Mesenchymal stem cell (in vitro differentiated cells and primary cell): ENCODE results near the gene NPBWR2.

ENCODE experiments used
- DNase-seq: peaks from one replicate; pipeline ENCODE4 v3.0.0-alpha.2; 2013
- H2AFZ ChIP-seq: one replicate; pipeline ENCODE4 v1.6.1; 2013; ENCODE audit warnings: low read depth, mild to moderate bottlenecking, control low read depth, inconsistent platforms, low read length, moderate library complexity
- H2AK5ac ChIP-seq: 2 replicates; pipeline ENCODE4 v1.6.1; 2013; ENCODE audit warnings: low read length, moderate library complexity, mild to moderate bottlenecking, inconsistent platforms; ENCODE audit not compliant: severe bottlenecking
- H2BK120ac ChIP-seq: one replicate; pipeline ENCODE4 v1.6.1; 2013; ENCODE audit warnings: low read depth, mild to moderate bottlenecking, inconsistent platforms, low read length, moderate library complexity
- H2BK12ac ChIP-seq, 2 experiments: one replicate each; pipeline ENCODE4 v1.6.1; 2013; ENCODE audit warnings: inconsistent platforms in 2 of 2, low read length in 2 of 2, mild to moderate bottlenecking in 2 of 2, moderate library complexity in 2 of 2, control low read depth in 1 of 2
- H2BK15ac ChIP-seq: one replicate; pipeline ENCODE4 v1.6.1; 2013; ENCODE audit warnings: mild to moderate bottlenecking, low read depth, inconsistent platforms; ENCODE audit not compliant: poor library complexity, severe bottlenecking
- H2BK5ac ChIP-seq: 2 replicates; pipeline ENCODE4 v1.6.1; 2013; ENCODE audit warnings: low read depth, mild to moderate bottlenecking, low read length, control low read depth, inconsistent platforms; ENCODE audit not compliant: poor library complexity, severe bottlenecking
- H3K14ac ChIP-seq, 2 experiments: one replicate each; pipeline ENCODE4 v1.6.1; 2013; ENCODE audit warnings: inconsistent platforms in 2 of 2, low read length in 2 of 2, control low read depth in 1 of 2, mild to moderate bottlenecking in 1 of 2, moderate library complexity in 1 of 2
- H3K18ac ChIP-seq, 2 experiments: one replicate each; pipeline ENCODE4 v1.6.1; 2013; ENCODE audit warnings: inconsistent platforms in 2 of 2, low read length in 2 of 2, control low read depth in 1 of 2, low read depth in 1 of 2, mild to moderate bottlenecking in 1 of 2
- H3K23ac ChIP-seq, 2 experiments: one replicate each; pipeline ENCODE4 v1.6.1; 2013; ENCODE audit warnings: inconsistent platforms in 2 of 2, low read length in 2 of 2, mild to moderate bottlenecking in 2 of 2, moderate library complexity in 2 of 2, control low read depth in 1 of 2
- H3K27ac ChIP-seq: 2 replicates; pipeline ENCODE4 v1.5.1; 2013; ENCODE audit warnings: mild to moderate bottlenecking, moderate library complexity, low read length, control low read depth, inconsistent platforms; ENCODE audit not compliant: poor library complexity, severe bottlenecking
- H3K27me3 ChIP-seq, 2 experiments: 2 replicates each; pipeline versions ENCODE4 v1.6.1 to v1.7.0; 2013; ENCODE audit warnings: low read length in 2 of 2, mild to moderate bottlenecking in 2 of 2, moderate library complexity in 2 of 2, control low read depth in 1 of 2, inconsistent platforms in 1 of 2; ENCODE audit not compliant: control insufficient read depth in 1 of 2, insufficient read depth in 1 of 2
- H3K36me3 ChIP-seq, 2 experiments: 2 replicates each; pipeline versions ENCODE4 v1.6.1 to v1.7.0; 2013; ENCODE audit warnings: low read length in 2 of 2, control low read depth in 1 of 2, inconsistent platforms in 1 of 2, low read depth in 1 of 2, mild to moderate bottlenecking in 1 of 2; ENCODE audit not compliant: insufficient read depth in 2 of 2, control insufficient read depth in 1 of 2
- H3K4ac ChIP-seq, 2 experiments: one replicate each; pipeline ENCODE4 v1.6.1; 2013; ENCODE audit warnings: inconsistent platforms in 2 of 2, low read length in 2 of 2, mild to moderate bottlenecking in 2 of 2, moderate library complexity in 2 of 2, control low read depth in 1 of 2, low read depth in 1 of 2
- H3K4me1 ChIP-seq: 2 replicates; pipeline ENCODE4 v1.6.1; 2013; ENCODE audit warnings: low read depth, low read length, control low read depth; ENCODE audit not compliant: control insufficient read depth, insufficient read depth
- H3K4me2 ChIP-seq: 2 replicates; pipeline ENCODE4 v1.6.1; 2013; ENCODE audit warnings: low read length, mild to moderate bottlenecking, inconsistent platforms; ENCODE audit not compliant: poor library complexity, severe bottlenecking
- H3K4me3 ChIP-seq, 2 experiments: 2 replicates each; pipeline versions ENCODE4 v1.5.1 to v1.7.0; 2013; ENCODE audit warnings: low read length in 2 of 2, mild to moderate bottlenecking in 2 of 2, control low read depth in 1 of 2, low read depth in 1 of 2; ENCODE audit not compliant: insufficient read depth in 1 of 2
- H3K79me1 ChIP-seq: replicated peaks from 2 replicates; pipeline ENCODE4 v1.6.1; 2013; ENCODE audit warnings: mild to moderate bottlenecking, control low read depth, low read length, inconsistent platforms; ENCODE audit not compliant: poor library complexity, severe bottlenecking
- H3K9ac ChIP-seq: 2 replicates; pipeline ENCODE4 v1.7.0; 2013; ENCODE audit warnings: mild to moderate bottlenecking, low read length, moderate library complexity
- H3K9me3 ChIP-seq: 2 replicates; pipeline ENCODE4 v1.7.0; 2013; ENCODE audit warnings: mild to moderate bottlenecking, low read length; ENCODE audit not compliant: control insufficient read depth
- H4K8ac ChIP-seq: one replicate; pipeline ENCODE4 v1.6.1; 2013; ENCODE audit warnings: inconsistent platforms, mild to moderate bottlenecking, low read length, moderate library complexity
- H4K91ac ChIP-seq: one replicate; pipeline ENCODE4 v1.6.1; 2013; ENCODE audit warnings: mild to moderate bottlenecking, low read length, inconsistent platforms
- WGBS: methylation state at CpG from one replicate; pipeline ENCODE4 v1.1.7; 2013; ENCODE audit warnings: mixed read lengths; 5-methylcytosine and 5-hydroxymethylcytosine counted together

NPBWR2 gene

GRCh38 chr20:64154590-64155257 lies 47.4 kb upstream of the NPBWR2 start:
- Histone ChIP-seq H2BK5ac (no peak overlapping the region), H3K23ac (no peak overlapping the region)

GRCh38 chr20:64153861-64154589 lies 46.7 kb upstream of the NPBWR2 start:
- no peak overlapping the region for H3K18ac ChIP-seq
- no peak overlapping the region for H3K4ac ChIP-seq
- H3K4me1 ChIP-seq, result peaks cover 34% of the 10 kb centered on the region
- no peak overlapping the region for H4K91ac ChIP-seq
- 86% methylated on average over 20 of the region's 20 CpGs for WGBS
- H2BK5ac ChIP-seq, result no peak overlapping the region
- H4K8ac ChIP-seq, result no peak overlapping the region
- H3K4me3 ChIP-seq, result no peak overlapping the region
- no peak overlapping the region for H2BK12ac ChIP-seq
- no peak overlapping the region for H2AK5ac ChIP-seq
- peaks cover 0 to 43% of the 10 kb centered on the region in 2 experiments for H3K27me3 ChIP-seq
- H3K9ac ChIP-seq, result no peak overlapping the region
- no peak overlapping the region for H2BK120ac ChIP-seq
- no peak overlapping the region for H3K4me2 ChIP-seq
- no peaks in the 10 kb centered on the region for H3K36me3 ChIP-seq
- no peak overlapping the region for H2BK15ac ChIP-seq
- H3K27ac ChIP-seq, result no peak overlapping the region
- H2AFZ ChIP-seq, result no peak overlapping the region
- H3K23ac ChIP-seq, result no peak overlapping the region
- H3K9me3 ChIP-seq, result no peaks in the 10 kb centered on the region
- no peak overlapping the region for H3K14ac ChIP-seq
- DNase-seq, result no peak
- H3K79me1 ChIP-seq, result no peaks in the 10 kb centered on the region

More at GRCh38 chr20:64154590-64155257, 47.4 kb upstream of the NPBWR2 start:
- H2AK5ac ChIP-seq, result no peak overlapping the region
- no peak overlapping the region for H3K4me3 ChIP-seq
- H3K79me1 ChIP-seq, result no peaks in the 10 kb centered on the region
- H3K9ac ChIP-seq, result no peak overlapping the region
- no peak overlapping the region for H2AFZ ChIP-seq
- DNase-seq, result no peak
- H3K4me1 ChIP-seq, result peaks cover 34% of the 10 kb centered on the region
- no peak overlapping the region for H4K91ac ChIP-seq
- H3K36me3 ChIP-seq, result no peaks in the 10 kb centered on the region
- H3K4me2 ChIP-seq, result no peak overlapping the region
- H2BK120ac ChIP-seq, result no peak overlapping the region
- no peak overlapping the region for H3K18ac ChIP-seq
- no peak overlapping the region for H3K4ac ChIP-seq
- H2BK12ac ChIP-seq, result no peak overlapping the region
- H2BK15ac ChIP-seq, result no peak overlapping the region
- no peak overlapping the region for H3K27ac ChIP-seq
- 73% methylated on average over 9 of the region's 9 CpGs for WGBS
- H4K8ac ChIP-seq, result no peak overlapping the region
- no peaks in the 10 kb centered on the region for H3K9me3 ChIP-seq
- H3K14ac ChIP-seq, result no peak overlapping the region
- H3K27me3 ChIP-seq, result peaks cover 4 to 50% of the 10 kb centered on the region in 2 experiments

GRCh38 chr20:64153410-64153809 lies 46.0 kb upstream of the NPBWR2 start:
- Histone ChIP-seq H3K4ac (no peak overlapping the region), H3K4me1 (peaks cover 34% of the 10 kb centered on the region), H3K9me3 (no peaks in the 10 kb centered on the region), H3K9ac (no peak overlapping the region), H2AFZ (no peak overlapping the region), H3K14ac (no peak overlapping the region), H2BK15ac (no peak overlapping the region), H2BK12ac (no peak overlapping the region), H3K27me3 (peaks cover 0 to 46% of the 10 kb centered on the region in 2 experiments), H3K18ac (no peak overlapping the region), H3K23ac (no peak overlapping the region), H3K79me1 (no peaks in the 10 kb centered on the region), H3K36me3 (no peaks in the 10 kb centered on the region), H3K27ac (no peak overlapping the region), H2AK5ac (no peak overlapping the region), H3K4me3 (no peak overlapping the region), H4K91ac (no peak overlapping the region), H3K4me2 (no peak overlapping the region), H2BK120ac (no peak overlapping the region), H2BK5ac (no peak overlapping the region), H4K8ac (no peak overlapping the region)
- WGBS, result 89% methylated on average over 2 of the region's 2 CpGs
- no peak for DNase-seq

GRCh38 chr20:64152906-64153305 lies 45.5 kb upstream of the NPBWR2 start:
- WGBS, result 89% methylated on average over 9 of the region's 9 CpGs

More at GRCh38 chr20:64152906-64153305, 45.5 kb upstream of the NPBWR2 start:
- no peak overlapping the region for H2BK12ac ChIP-seq
- H3K36me3 ChIP-seq, result no peaks in the 10 kb centered on the region
- no peak overlapping the region for H2BK5ac ChIP-seq
- H4K8ac ChIP-seq, result no peak overlapping the region
- H3K4me1 ChIP-seq, result peaks cover 34% of the 10 kb centered on the region
- no peak overlapping the region for H3K23ac ChIP-seq
- no peak overlapping the region for H2AFZ ChIP-seq
- H3K4me2 ChIP-seq, result no peak overlapping the region
- no peak overlapping the region for H2BK15ac ChIP-seq
- no peak overlapping the region for H3K9ac ChIP-seq
- no peak overlapping the region for H3K4ac ChIP-seq
- H3K9me3 ChIP-seq, result no peaks in the 10 kb centered on the region
- H3K27me3 ChIP-seq, result peaks cover 0 to 48% of the 10 kb centered on the region in 2 experiments
- H2BK120ac ChIP-seq, result no peak overlapping the region
- no peak overlapping the region for H3K27ac ChIP-seq
- no peak overlapping the region for H3K14ac ChIP-seq
- H4K91ac ChIP-seq, result no peak overlapping the region
- no peak overlapping the region for H2AK5ac ChIP-seq
- H3K4me3 ChIP-seq, result no peak overlapping the region
- no peaks in the 10 kb centered on the region for H3K79me1 ChIP-seq
- H3K18ac ChIP-seq, result no peak overlapping the region
- no peak for DNase-seq
